ENCODE results near the gene BAHCC1.

Gene BAHCC1

GRCh38 chr17:81346090-81346907 lies 49.0 kb upstream of the BAHCC1 start:
- Histone ChIP-seq H3K4me1 (ENCODE audit: control insufficient read depth, insufficient read depth, low read length) (peaks cover 5% of the 10 kb centered on the region), H3K9me3 (ENCODE audit: control insufficient read depth, insufficient read depth, low read depth, low read length) (no peaks in the 10 kb centered on the region), H3K4me3 (ENCODE audit: low read depth, low read length) (peak overlapping the region; percentile 74), H3K36me3 (ENCODE audit: control insufficient read depth in 2 of 2, insufficient read depth in 1 of 2, low read length in 2 of 2) (no peaks in the 10 kb centered on the region), H3K27ac (ENCODE audit: extremely low read depth, low read depth, low read length) (peak overlapping the region; percentile 99; the same call in 1 of the 2 replicates)
- POLR2A ChIA-PET: interaction anchor here (0.7 to 1.4 kb wide), 3 partner anchors 9 to 33 kb away, joined by 3 to 7 read pairs (median 4); no protein-coding TSS in a partner anchor
- CTCF ChIA-PET: interaction anchor here (0.6 kb wide), 1 partner anchor 139 kb away, joined by 4 read pairs; no protein-coding TSS in a partner anchor
- TF ChIP-seq ZNF660 (tag by site-specific recombination; IDR thresholded peaks at IDR 0.05) (0 out of 2 replicates have a peak, but pooled peaks have one; percentile 21), ZNF248 (tag by site-specific recombination; IDR thresholded peaks at IDR 0.05) (no peak), SP2 (tag by site-specific recombination; IDR thresholded peaks at IDR 0.05) (peak; percentile 63), ZNF146 (tag by site-specific recombination; IDR thresholded peaks at IDR 0.05) (no peak; the same call in 1 of the 2 replicates), ZNF23 (tag by site-specific recombination; IDR thresholded peaks at IDR 0.05; ENCODE audit: borderline replicate concordance) (no peak), HOXC10 (CRISPR knock-in tag; IDR thresholded peaks at IDR 0.05) (no peak), PRDM1 (tag by site-specific recombination; IDR thresholded peaks at IDR 0.05) (no peak), GLIS1 (tag by site-specific recombination; IDR thresholded peaks at IDR 0.05) (no peak), ZBTB17 (tag by site-specific recombination; IDR thresholded peaks at IDR 0.05) (0 out of 2 replicates have a peak, but pooled peaks have one; percentile 35), ZNF580 (tag by site-specific recombination; IDR thresholded peaks at IDR 0.05) (no peak), REST (tag by site-specific recombination; IDR thresholded peaks at IDR 0.05) (no peak), ZSCAN23 (tag by site-specific recombination; IDR thresholded peaks at IDR 0.05) (peak; percentile 24; the same call in 1 of the 2 replicates), ZNF777 (tag by site-specific recombination; IDR thresholded peaks at IDR 0.05; ENCODE audit: borderline replicate concordance) (no peak), ZNF311 (tag by site-specific recombination; IDR thresholded peaks at IDR 0.05; ENCODE audit: borderline replicate concordance) (no peak), ZSCAN5A (tag by site-specific recombination; IDR thresholded peaks at IDR 0.05) (peak; percentile 41; the same call in 1 of the 2 replicates), ZSCAN4 (tag by site-specific recombination; IDR thresholded peaks at IDR 0.05) (no peak), MYNN (tag by site-specific recombination; IDR thresholded peaks at IDR 0.05; ENCODE audit: borderline replicate concordance) (no peak), ZNF488 (tag by site-specific recombination; IDR thresholded peaks at IDR 0.05) (no peak), ZNF221 (tag by site-specific recombination; IDR thresholded peaks at IDR 0.05; ENCODE audit: borderline replicate concordance) (no peak), CTCF (tag by site-specific recombination; IDR thresholded peaks at IDR 0.05) (no peak), KLF16 (tag by site-specific recombination; IDR thresholded peaks at IDR 0.05) (peak; percentile 62; the same call in 1 of the 2 replicates), ZBTB6 (tag by site-specific recombination; IDR thresholded peaks at IDR 0.05) (no peak), PRDM4 (tag by site-specific recombination; IDR thresholded peaks at IDR 0.05) (no peak)

Data from HEK293 (cell line).